Kidney (tissue), 14 donors: ENCODE data around the gene NDOR1. TPM values are rescaled to one million over a fixed set of nuclear protein-coding genes. Genes with fewer than 3 reads are reported as not detected.

Experiments used
- DNase-seq, 5 donors: peaks; one replicate each; pipeline ENCODE4 v3.0.0-alpha.2; 2013 to 2020
- FAIRE-seq: peaks from 2 replicates; lab custom pipeline; 2012; peaks lifted over from hg19 to GRCh38; lab: Jason Lieb, UNC
- H3K27ac ChIP-seq, 2 donors: one replicate each; pipeline ENCODE4 v1.7.0; 2013; ENCODE audit warnings: low read depth in 2 of 2, low read length in 2 of 2, inconsistent platforms in 1 of 2
- H3K27me3 ChIP-seq: one replicate; pipeline ENCODE4 v1.7.1; 2013; ENCODE audit warnings: low read length, inconsistent platforms; ENCODE audit not compliant: control insufficient read depth, insufficient read depth
- H3K36me3 ChIP-seq, 3 donors: one replicate each; pipeline versions ENCODE4 v1.7.0 to v1.7.1; 2013; ENCODE audit warnings: low read length in 3 of 3, control low read depth in 1 of 3, inconsistent platforms in 1 of 3; ENCODE audit not compliant: insufficient read depth in 3 of 3, control insufficient read depth in 2 of 3
- H3K4me1 ChIP-seq, 3 donors: one replicate each; pipeline versions ENCODE4 v1.7.0 to v1.7.1; 2013; ENCODE audit warnings: low read length in 3 of 3, inconsistent platforms in 1 of 3, low read depth in 1 of 3; ENCODE audit not compliant: control insufficient read depth in 2 of 3, insufficient read depth in 2 of 3
- H3K4me3 ChIP-seq, 3 donors: one replicate each; pipeline versions ENCODE4 v1.7.0 to v1.8.1; 2013; ENCODE audit warnings: low read length in 3 of 3, control low read depth in 1 of 3, inconsistent platforms in 1 of 3
- H3K9ac ChIP-seq, 3 donors: one replicate each; pipeline versions ENCODE4 v1.7.0 to v1.7.1; 2013; ENCODE audit warnings: low read length in 3 of 3, control low read depth in 1 of 3, inconsistent platforms in 1 of 3
- H3K9me3 ChIP-seq, 3 donors: one replicate each; pipeline versions ENCODE4 v1.7.0 to v1.7.1; 2013; ENCODE audit warnings: low read length in 3 of 3, control low read depth in 1 of 3, inconsistent platforms in 1 of 3; ENCODE audit not compliant: control insufficient read depth in 2 of 3, insufficient read depth in 1 of 3
- intact Hi-C: fragments of 100-400 bp; cut with DNase I; formaldehyde crosslinking; loops from one replicate; pipeline ENCODE4 v1.11.1; 2022
- polyA plus RNA-seq: library from polyadenylated mRNA; stranded (reverse); fragments of 350-450 nt; fragmentation: Illumina TruSeq; extraction: RNeasy Lipid Tissue Mini Kit (QIAGEN cat#74804); gene quantifications from one replicate; pipeline ENCODE4 v1.2.3, GENCODE V29; 2014; ENCODE audit warnings: low read depth, low replicate concordance; ENCODE audit not compliant: insufficient read depth
- total RNA-seq: library from RNA; stranded (reverse); fragmentation: NEBNext Ultra II Directional; extraction: Animal tissue kit (Norgen Biotek cat#: 25700); gene quantifications from one replicate; pipeline ENCODE4 v1.2.1, GENCODE V29; 2021
- TF ChIP-seq, protein P1 (sequence below): IDR thresholded peaks from 3 replicates; pipeline ENCODE4 v1.5.1; 2012; ENCODE audit warnings: mild to moderate bottlenecking, moderate library complexity, borderline replicate concordance; ENCODE audit not compliant: insufficient read depth; ENCODE audit errors: extremely low read depth
- donor health status: control.
- donor health status: control.
- donor health status: control.
- donor health status: control.
- donor health status: control.
- donor health status: DM: yes; HTN: yes; CAD: no.
- donor health status: Normal renal cell carcinoma (clear cell type).

The NDOR1 gene
- total and polyA plus RNA-seq, 2 donors from 2014 or later = 5.9 to 17.8 TPM

DNA sequence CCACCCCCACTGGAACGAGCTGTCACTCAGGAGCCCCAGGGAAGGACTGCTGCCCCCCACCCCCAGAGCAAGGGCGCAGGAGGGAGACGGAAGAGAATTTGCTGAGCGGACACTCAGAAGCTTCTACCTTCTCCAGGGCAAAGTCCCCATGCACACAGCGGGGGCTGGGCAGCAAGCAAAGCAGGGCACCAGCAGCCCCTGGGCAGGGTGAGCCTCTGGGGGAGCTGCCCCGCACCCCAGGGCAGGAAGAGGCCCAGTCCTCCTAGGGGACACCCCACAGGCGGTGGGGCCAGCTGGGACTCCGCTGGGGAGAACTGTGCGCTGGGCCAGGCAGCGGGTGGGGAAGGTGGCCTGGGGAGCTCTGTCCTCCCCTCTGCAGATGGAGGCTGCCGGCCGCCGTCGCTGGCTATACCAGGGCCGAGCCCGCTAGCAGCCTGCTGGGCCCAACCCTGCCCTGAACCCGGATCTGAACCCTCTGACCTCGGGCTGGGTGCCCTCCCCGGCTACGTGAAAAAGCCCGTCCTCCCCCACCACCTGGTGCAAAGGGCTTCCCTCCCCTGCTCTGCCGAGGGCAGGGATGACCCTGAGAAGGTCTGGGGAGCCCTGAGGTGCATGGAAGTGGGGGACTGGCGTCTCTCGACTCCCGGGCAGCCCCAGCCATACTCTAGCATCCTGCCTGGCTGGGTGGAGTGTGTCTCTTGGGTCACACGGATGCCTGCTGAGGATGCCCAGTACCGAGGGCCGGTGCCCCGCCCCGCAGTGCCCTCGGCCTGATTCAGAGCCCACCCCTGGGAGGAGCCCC, 24.6 kb downstream of the NDOR1 start:
- H3K27me3 ChIP-seq = no peaks in the 10 kb centered on the region
- intact Hi-C loops = loop anchor here (10.0 kb wide), 1 partner anchor 115 kb away; the partner anchor contains the start of gene DPP7
- DNase-seq (peak in 2 of 5 donors; percentile 52 to 64), FAIRE-seq (no peak)
- H3K4me1 ChIP-seq = peaks cover 0 to 26% (median 15%) of the 10 kb centered on the region in 3 donors
- TF ChIP-seq, protein P1, sequence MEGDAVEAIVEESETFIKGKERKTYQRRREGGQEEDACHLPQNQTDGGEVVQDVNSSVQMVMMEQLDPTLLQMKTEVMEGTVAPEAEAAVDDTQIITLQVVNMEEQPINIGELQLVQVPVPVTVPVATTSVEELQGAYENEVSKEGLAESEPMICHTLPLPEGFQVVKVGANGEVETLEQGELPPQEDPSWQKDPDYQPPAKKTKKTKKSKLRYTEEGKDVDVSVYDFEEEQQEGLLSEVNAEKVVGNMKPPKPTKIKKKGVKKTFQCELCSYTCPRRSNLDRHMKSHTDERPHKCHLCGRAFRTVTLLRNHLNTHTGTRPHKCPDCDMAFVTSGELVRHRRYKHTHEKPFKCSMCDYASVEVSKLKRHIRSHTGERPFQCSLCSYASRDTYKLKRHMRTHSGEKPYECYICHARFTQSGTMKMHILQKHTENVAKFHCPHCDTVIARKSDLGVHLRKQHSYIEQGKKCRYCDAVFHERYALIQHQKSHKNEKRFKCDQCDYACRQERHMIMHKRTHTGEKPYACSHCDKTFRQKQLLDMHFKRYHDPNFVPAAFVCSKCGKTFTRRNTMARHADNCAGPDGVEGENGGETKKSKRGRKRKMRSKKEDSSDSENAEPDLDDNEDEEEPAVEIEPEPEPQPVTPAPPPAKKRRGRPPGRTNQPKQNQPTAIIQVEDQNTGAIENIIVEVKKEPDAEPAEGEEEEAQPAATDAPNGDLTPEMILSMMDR = no peak
- H3K4me3 ChIP-seq = no peak overlapping the region
- no peaks in the 10 kb centered on the region for H3K36me3 ChIP-seq
- no peaks in the 10 kb centered on the region for H3K9me3 ChIP-seq
- peak overlapping the region in 1 of 2 donors; percentile 51 for H3K27ac ChIP-seq
- no peak overlapping the region for H3K9ac ChIP-seq

DNA sequence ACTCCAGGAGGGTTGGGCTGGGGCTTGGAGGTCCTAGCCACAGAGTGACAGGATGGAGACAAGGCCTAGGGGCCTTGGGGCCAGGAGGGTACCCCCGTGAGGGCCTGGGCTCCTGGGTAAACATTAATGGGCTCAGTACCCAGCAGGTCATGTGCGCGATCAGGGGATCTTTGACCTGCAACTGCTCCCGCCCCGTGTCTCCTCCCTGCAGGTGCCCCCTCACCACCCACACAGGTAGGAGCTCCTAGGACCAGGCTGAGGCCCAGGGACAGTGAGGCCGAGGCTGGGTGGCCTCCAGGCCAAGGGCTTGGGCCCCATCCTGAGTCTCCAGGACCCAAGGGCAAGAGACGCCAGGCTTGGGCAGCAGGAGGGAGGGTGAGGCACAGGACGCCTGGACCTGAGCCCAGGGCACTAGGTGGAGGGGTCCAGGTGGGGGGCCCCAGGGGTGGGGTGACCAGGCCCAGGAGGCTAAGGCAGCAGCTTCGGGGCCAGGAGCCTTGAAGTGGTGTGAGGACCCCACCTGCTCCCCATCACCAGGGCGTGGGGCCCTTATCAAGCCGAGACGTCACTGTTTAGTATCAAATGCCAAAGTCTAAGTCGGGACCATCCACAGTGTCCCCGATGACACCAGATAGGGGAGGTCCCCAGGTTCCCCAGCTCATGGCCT, 25.3 kb downstream of the NDOR1 start, which contains the start of gene SLC34A3:
TSS of gene SLC34A3 (plus strand) at position 197 of the 667 bp plus-strand sequence. CDS start 802 bp downstream, outside the sequence.
- no peak for FAIRE-seq

DNA sequence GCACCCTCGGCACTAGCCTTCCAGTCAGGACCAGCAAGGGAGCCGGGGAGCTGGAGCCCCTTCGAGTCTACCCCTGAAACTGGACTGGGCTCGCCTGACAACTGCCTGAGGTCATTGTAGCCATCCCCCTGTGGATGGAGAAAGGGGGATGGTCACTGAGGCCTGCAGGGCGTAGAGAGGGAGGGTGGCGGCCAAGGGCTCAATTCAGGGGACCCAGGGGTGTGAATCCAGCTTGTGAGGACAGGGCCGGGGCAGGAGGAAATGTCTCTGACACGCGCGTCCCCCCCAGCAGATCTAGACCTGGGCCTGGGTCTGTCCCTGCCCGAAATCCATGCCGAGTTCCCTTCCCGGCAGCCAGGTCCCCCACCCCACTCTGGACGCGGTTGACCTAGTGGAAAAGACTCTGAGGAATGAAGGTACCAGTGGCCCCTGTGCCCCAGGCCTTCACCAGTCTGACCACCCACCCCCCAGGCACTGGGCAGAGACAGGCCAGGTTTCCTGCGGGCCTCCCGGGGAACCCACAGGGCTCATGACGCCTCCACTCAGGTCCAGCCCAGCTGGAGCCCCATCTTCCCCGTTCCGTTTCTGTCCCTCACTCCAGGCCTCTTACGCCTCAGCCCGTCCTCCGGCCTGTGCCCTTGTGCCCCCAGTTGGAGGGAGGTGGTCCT, 26.0 kb downstream of the NDOR1 start:
- Histone ChIP-seq H3K27me3 (no peaks in the 10 kb centered on the region), H3K4me1 (peaks cover 0 to 24% (median 15%) of the 10 kb centered on the region in 3 donors), H3K27ac (peak overlapping the region in 1 of 2 donors; percentile 16), H3K9me3 (no peaks in the 10 kb centered on the region), H3K4me3 (peak overlapping the region in 1 of 3 donors; percentile 25), H3K36me3 (no peaks in the 10 kb centered on the region), H3K9ac (no peak overlapping the region)
- intact Hi-C loops = loop anchor here (10.0 kb wide), 1 partner anchor 117 kb away; the partner anchor contains the start of gene DPP7
- no peak for FAIRE-seq
- TF ChIP-seq, protein P1 = no peak
- DNase-seq = no peak

More for the DNA sequence above, 25.3 kb downstream of the NDOR1 start, which contains the start of gene SLC34A3:
- Histone ChIP-seq H3K36me3 (no peaks in the 10 kb centered on the region), H3K4me1 (peaks cover 0 to 26% (median 15%) of the 10 kb centered on the region in 3 donors), H3K9me3 (no peaks in the 10 kb centered on the region), H3K4me3 (peak within 1 kb of the TSS in 1 of 3 donors; percentile 25), H3K27ac (peak within 1 kb of the TSS; percentile 16 to 51), H3K27me3 (no peaks in the 10 kb centered on the region), H3K9ac (no peak within 1 kb of the TSS)
- DNase-seq = peak in 1 of 5 donors; percentile 32
- intact Hi-C loops = loop anchor here (10.0 kb wide), 1 partner anchor 116 kb away; the partner anchor contains the start of gene DPP7
- TF ChIP-seq, protein P1 = no peak
